Eye (tissue), 1 donor: ENCODE results near the gene TSR1.
"Not testable (repeated sequence)": the region's sequence is repeated elsewhere in the genome, so short reads cannot be mapped to it uniquely, and the experiment has no call there.

ENCODE experiments used
- DNase-seq: peaks from one replicate; pipeline ENCODE4 v3.0.0-alpha.2; 2015

Gene TSR1

DNA sequence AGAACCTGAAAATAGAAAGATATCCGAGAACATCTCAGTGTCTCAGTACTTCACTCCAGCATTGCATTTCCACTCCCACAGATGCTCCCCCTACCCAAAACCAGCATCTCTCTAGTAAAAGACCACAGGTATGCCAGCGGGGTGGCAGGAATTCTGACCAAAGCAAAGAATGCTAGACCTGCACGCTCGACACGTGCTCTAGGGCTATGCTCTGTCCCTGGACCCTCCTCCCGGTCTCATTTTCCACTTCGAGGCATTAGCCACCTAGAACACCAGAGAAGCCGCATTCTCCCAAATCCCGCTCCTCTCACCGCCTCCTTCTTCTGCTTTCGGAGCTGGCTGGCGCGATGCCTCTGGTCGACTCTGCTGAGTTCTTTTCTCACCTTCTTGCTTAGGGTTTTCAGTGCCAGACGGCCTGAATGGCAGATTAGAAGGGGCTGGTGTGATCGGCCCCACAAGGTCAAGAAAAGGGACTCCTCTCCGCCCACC, 487 bp downstream of the TSR1 start:
- no peak for DNase-seq

DNA sequence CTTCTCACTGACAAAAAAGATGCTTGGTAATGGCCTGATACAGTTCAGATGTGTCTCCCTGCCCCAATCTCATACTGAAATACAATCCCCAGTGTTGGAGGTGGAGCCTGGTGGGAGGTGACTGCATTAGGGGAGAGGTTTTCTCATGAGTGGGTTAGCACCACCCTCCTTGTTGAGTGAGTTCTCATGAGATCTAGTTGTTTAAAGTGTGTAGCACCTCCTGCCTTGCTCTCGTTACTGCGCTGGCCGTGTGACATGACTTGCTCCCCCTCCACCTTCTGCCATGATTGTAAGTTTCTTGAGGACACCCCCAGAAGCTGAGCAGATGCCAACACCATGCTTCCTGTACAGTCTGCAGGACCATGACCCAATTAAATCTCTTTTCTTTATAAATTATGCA, 5.0 kb downstream of the TSR1 start:
- no peak for DNase-seq

DNA sequence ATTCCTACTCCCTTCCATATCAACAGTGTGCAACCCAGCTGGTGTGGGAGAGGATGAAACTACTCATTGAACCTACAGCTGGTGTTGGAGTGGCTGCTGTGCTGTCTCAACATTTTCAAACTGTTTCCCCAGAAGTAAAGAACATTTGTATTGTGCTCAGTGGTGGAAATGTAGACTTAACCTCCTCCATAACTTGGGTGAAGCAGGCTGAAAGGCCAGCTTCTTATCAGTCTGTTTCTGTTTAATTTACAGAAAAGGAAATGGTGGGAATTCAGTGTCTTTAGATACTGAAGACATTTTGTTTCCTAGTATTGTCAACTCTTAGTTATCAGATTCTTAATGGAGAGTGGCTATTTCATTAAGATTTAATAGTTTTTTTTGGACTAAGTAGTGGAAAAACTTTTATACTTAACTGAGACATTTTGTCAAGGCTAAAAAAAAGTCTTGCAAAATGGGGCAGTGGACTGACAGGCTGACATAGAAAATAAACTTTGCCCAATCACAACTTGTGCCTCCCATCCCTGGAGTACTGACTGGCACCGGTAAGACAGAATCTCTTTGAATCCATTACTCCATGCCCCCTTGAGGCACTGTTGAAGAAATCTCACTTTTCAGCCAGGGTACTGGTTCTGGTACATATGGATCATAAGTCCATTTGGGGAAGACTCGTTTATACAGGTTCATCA, 12.5 kb downstream of the TSR1 start:
- DNase-seq: no peak

DNA sequence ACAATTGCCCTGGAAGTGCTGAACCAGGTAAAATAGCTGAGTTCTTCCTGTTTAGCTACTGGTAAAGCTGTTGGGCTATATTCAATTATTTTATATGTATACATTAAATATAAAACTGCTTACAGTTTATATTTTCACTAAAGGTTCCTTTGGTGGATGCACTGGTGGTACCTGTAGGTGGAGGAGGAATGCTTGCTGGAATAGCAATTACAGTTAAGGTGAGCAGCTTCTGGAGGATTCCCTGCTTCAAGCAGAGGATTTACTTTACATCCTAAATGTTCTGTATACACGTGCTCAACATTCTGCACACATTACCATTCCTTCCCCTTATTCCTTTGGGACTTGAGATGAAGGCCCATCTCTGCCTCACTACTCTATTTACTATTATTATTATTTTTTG, 14.9 kb downstream of the TSR1 start:
- DNase-seq: no peak

DNA sequence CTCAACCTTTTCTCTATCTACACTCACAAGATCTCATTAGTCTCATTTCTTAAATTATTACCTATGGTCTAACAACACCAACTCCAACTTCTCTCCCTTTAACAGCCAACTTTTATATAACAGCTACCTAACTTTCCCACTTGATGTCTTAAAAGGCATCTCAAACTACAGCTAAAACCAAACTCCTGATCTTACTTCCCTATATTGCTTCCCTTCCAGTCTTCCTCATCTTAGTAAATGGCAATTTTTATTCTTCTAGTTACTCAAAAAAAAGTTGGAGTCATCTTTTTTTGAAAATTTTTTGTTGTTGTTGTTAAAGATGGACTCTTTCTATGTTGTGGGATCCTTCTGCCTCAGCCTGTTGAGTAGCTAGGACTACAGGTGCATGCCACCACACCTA, 17.2 kb downstream of the TSR1 start:
- no peak for DNase-seq

DNA sequence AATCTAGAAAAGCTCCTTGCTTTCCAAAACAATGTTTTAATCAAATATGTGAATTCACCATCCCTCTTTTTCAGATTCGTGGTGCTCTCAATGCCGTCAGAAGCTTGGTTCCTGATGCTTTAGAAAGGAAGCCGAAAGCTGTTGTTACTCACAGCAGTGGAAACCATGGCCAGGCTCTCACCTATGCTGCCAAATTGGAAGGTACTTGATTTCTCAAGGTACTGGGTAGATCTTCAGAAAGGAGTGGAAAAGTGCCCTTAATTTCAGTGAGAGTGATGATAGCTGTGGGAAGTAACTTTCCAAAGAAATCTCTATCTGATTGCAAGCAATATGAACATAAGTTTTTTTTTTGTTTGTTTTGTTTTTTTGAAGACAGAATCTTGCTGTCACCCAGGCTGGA, 18.5 kb downstream of the TSR1 start:
- DNase-seq: no peak

DNA sequence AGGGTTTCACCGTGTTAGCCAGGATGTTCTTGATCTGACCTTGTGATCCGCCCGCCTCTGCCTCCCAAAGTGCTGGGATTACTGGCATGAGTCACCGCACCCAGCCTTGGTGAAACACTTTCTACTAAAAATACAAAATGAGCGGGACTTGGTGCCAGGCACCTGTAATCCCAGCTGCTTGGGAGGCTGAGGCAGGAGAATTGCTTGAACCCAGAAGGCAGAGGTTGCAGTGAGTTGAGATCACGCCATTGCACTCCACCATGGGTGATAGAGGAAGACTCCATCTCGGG, 19.4 kb downstream of the TSR1 start:
- DNase-seq: not testable (repeated sequence)

DNA sequence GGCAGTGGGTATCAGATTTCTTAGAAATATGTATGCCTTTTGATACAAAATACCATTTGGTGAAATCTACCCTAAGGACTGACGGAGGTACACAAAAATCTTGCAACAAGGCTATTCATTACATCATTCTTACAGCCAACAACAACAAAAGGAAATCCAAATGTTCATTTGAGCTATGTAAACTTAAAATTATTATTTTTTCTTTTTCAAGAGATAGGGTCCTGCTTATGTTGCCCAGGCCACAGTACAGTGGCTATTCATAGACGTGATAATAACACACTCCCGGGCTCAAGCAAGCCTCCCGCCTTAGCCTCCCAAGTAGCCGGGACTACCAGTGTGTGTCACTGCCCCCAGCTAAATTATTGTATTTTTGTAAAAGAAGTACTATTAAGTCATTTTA, 23.5 kb downstream of the TSR1 start:
- no peak for DNase-seq

DNA sequence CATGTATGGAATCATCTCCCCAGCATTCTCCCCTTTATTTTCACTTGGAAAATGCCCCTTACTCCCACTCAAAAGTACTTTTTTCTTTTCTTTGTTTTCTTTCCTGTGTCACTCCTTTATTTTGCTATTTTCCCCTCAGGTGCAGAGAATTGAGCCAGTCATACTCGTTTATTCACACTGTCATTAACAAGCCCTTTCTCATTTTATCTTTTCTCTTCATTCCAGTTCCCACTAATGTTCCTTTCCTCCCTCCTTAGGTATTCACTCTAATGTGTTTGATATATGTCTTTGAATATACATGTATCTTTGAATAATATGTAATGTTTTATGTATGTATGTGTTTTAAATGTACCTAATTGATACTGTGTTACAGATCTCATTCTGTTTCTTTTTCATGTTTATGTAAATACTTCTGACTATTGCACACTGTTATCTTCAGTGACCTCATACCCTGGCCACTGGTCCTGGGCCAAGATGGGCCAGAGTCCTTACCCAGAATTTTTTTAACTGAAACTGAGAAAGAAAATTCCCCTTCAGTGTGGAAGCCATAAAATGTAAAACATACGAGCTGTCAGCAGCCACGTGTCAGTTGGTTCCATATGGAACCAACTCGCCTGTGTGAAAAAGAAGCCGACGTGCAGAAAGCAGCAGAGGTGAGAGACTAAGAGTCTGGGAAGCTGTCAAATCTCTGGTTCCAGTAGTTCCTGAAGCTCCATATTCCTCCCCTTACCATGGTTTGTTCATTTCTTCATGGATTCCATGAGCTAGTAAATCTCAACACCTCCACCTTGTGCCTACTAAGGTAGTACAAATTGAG, 26.7 kb downstream of the TSR1 start:
- DNase-seq: no peak

DNA sequence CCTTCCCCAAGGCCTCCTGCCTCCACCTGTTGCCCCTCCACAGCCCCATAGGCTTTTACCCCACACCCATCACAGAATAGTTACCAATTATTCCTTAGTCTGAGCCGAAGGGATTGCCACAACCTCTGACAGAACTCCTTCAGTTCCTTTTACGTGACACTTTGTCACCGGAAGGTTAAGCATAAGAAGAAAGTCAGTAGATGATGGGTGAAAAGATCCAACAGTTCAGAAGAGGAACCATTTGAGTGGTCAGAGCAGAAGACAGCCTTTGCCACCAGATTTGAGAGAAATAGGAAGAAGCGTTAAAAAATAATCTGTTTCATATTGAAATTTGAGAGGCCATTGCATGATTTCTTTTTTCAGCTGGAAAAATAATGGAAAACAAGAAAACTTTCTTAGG, 31.3 kb downstream of the TSR1 start:
- no peak for DNase-seq

DNA sequence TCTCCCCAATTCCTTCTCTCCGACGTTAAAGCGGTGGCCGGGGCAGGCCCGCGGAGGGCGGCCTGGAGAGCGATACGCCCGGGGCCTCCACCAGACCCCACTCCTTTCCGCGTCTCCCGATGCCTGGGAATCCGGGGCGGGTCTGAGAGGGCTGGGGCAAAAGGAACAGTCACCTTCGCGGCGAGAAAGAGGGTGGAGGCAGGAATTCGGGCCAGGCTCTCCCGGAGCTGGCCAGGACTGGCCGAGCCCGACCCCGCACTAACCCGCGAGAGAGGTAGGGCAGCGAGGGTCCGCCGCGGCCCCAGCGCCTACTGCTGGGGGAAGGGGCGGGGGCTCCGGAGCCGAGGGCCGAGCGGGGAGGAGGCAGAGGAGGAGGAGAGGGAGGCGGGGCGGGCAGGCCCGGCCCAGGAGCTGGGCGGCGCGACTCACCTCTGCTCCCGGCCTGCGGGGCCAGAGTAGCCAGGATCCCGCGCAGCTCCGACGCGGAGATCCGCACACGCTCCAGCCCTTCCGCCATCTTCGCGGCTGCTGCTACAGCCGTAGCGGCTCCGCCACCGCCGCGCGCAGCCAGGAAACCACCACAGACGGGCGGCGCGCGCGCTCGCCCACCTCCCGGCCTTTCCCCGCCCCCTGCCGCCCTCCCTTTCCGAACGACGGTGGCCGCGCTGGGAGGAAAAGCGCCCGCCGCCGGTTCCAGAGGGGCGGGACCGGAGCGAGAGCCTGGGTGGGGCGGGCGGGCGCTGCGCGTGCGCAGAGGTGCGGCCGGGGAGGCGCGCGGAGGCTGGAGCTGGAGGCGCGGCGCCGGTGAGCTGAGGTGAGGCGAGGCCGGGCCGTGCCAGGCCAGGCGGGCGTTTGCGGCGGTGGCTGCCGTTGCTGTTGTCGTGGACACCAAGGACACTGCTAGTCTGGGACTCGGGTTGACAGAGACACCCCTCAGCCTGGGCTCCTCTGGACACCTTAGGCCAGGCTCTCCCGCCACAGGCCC, 32.8 kb downstream of the TSR1 start, which contains the start of the genes SMG6 and SRR:
Gene SMG6 (minus strand): TSS at position 582 of the 985 bp plus-strand sequence. CDS start 65 bp downstream, at position 517.
Gene SRR (plus strand): TSS at position 747 of the 985 bp plus-strand sequence. CDS start 11,611 bp downstream, outside the sequence.
- peak; percentile 96 for DNase-seq

DNA sequence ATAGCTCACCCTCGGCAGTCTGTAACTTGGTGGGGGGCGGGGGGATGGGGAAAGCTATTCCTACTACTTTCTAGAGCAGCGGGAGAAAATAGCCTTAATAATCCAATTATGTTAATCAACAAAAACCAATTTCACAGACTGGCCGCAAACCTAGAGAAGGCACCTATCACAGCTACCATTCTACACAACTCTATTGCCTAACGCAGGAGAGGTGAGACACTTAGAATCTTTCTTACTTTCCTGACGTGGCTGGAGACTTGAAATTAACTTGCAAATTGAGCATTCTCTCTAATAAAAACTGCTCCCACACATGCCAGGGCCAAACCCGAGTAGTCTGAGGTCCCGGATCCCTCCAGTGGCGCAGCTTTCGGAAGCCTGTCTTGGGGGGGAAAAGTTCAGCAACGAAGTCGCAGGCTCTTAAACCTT, 33.5 kb downstream of the TSR1 start:
- DNase-seq: no peak

DNA sequence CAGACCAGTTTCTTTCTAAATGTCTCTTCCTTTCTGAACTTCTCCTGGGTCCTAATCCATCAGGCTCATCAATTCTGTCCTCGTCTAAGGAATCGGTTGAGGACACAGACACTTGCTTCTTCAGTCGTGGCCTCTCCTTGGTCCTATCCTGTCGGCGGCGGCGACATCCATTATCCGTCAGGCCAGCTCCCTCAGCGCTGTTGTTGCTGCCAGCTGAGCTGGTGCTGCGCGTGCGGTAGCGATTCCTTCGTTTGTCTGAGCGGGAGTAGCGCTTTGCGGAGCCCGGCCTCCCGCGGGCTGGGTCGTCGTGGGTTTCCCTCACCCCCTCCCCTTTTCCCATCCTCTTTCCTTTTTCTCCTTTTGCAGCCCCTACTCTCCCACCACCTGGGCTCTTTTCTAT, 36.5 kb downstream of the TSR1 start:
- DNase-seq: no peak

DNA sequence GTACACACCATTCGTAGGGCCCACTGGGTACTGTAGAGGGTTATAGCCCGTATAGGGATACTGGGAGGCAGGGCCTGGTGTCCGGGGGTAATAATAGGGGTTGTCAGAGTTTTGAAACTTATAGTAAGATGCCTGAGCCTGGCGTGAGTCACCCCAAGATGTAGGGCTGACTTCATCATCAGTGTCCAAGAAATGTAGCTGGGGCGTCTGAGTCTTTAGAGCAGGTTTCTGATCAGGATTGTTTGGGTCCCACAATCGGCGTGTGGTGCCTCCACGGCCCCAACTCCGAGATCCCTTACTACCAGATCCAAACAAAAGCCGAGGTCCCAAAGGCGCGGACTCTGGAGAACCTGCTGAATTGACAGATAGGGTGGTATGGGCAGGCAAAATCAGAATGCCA, 37.1 kb downstream of the TSR1 start:
- DNase-seq: no peak

DNA sequence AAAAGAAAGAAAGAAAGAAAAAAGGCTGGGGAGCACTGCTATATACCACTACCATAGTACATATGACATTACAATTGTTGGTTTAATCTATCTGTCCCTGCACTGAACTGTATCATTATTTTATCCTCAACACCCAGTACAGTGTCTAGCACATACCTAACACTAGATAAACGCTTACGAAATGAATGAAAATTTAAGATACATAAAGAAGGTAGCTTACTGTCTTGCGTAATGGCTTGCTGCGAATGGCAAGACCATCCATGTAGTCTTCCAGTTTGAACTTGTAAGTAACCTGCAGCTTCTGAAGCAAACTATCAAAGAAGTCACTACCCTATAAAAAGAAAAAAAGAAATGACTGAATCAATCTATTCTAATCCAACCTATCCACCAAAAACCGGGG, 39.2 kb downstream of the TSR1 start:
- DNase-seq: no peak

DNA sequence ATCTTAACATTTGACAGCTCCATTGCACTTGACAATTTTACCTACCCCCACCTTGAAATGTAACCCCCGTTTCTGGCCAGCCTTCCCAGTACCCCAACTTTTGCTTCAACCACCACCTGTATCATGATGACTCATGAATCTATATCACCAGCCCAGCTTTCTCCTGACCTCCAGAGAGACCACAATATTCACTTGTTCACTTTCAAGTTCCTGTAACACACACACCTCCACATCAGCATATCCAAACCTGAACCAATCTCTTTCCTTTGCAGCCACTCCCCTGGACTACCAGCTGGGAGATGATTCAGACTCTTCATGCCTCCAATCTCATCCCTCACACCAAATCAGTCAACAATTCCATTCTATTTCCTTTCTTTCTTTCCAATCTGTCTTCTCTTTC, 40.7 kb downstream of the TSR1 start:
- DNase-seq: no peak

DNA sequence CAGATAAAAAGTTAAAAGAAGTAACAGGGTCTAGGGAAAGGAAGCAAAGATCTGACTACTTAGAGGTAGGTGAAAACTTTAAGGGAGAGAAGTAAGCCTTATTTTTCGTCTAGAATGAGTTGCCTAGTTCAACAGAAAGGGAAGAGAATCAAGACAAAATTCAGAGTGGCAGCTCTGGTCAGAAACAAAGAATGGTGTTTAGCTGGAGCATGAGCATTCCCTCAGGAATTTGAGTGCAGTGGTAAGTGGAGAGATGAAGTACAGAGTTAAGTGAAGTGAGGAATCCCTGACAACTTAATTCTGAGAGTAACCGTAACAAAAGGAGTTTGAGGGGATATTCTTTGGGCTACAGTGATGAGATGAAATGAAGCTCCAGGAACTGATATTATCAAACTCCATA, 44.2 kb downstream of the TSR1 start:
- DNase-seq: peak; percentile 61

DNA sequence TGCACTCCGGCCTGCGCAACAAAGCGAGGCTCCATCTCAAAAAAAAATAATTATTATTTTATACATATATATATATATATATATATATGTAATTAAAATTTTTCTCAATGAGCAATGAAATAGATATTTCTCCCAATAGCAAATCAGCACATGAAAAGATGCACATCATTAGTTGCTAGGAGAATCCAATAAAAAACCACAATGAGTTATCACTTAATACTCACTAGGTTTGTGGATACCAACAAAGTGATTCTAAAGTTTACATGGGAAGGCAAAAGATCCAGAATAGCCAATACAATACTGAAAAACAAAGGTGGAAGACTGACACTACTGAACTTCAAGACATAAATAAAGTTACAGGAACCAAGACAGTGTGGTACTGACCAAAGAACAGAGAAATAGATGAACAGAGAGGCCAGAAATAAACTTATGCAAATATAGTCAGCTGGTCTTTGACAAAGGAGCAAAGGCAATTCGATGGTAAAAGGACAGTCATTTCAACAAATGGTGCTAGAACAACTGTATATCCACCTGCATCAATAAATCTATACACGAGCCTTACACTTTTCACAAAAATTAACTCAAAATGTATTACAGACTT, 46.3 kb downstream of the TSR1 start:
- DNase-seq: no peak

DNA sequence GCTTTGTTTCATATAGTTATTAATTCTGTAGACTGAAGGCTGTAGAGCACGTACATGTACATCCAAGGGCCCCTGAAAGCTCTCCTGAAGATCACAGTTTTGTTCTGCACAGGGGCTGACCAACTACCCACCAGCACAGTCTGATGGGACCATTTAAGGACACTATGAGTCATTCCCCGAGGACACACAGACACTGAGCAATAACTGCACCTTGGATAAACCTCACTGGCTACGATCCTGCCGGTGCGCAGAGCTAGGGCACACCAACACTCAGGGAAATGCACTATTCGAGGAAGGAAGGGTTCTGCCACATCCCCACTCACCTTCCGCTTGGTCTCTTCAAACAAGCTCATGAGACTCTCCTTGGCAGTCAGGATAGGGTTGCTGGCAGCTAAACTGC, 53.0 kb downstream of the TSR1 start:
- no peak for DNase-seq

DNA sequence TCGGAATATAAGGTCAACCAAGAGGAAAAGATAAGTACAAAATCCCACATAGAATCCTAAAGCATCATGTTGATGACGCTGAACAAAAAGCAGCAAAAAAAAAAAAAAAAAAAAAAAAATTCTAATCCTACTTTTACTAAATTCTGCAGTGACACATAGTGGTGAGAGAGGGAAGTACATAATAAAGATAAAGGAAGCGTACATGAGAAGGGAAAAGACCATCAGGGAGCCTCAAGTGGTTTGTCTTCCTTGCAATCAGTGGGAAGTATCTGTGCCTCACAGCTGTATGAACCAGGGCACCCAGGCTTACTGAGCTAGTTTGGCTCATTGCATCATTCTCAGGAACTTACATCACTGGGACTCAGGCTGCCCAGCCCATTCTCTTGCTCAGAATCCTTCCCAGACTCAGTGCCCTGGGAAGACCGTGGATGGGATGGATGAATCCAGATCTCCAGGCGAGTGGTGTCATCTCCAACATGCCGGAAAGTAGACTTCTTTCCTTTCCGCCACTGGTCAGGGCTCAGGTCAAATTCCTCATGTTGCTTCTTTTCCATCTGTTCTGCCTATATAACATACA, 53.9 kb downstream of the TSR1 start:
- peak; percentile 91 for DNase-seq

DNA sequence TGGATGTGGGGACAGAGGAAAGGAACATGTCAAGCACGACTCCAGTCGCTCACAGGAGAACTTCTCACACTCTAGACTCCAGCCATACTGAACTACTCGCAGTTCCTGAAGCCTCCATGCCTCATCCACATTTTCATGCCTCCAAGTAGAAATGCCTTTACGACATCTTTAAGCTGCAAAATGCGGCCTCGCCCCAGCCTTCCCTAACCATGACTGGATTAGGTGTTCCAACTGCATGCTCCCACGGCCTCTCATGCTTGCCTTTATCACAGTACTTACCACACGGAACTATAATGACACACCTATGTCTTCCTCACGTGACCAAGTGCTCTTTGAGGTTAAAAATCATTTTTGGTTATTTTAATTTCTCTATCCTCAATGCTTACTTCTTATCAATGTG, 56.5 kb downstream of the TSR1 start:
- DNase-seq: no peak

DNA sequence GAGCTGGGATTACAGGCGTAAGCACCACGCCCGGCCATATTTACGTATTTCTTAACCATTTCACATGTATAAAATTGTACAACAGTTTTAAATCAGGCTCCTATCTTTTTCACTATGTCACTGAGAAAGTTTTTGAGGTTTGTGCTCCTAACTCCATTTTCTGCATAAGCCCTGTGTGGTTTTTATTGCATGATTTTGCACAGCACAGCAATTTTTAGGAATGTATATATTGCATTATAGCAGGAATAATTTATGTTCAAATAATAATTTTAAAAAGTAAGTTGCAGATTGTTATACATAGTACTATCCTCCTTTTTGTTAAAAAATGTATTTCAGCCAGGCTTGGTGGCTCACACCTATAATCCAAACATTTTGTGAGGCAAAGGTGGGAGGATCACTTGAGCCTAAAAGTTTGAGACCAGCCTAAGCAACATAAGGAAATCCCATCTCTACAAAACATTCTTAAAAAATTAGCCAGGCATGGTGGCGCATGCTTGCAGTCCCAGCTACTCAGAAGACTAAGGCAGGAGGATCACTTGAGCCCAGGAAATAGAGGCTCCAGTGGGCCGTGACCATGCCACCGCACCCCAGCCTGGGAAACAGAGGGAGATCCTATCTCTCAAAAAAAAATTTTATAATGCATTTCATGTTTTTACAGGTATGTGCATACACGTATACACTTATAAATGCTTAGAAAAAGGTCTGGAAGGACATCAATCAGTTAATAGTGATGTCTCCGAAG, 58.7 kb downstream of the TSR1 start:
- DNase-seq: no peak
